Sciatic nerve (tissue), 1 donor: ENCODE data around the gene RPLP1. TPM values are rescaled to one million over a fixed set of nuclear protein-coding genes. Genes with fewer than 3 reads are reported as not detected.

Experiments used
- total RNA-seq: library from RNA; stranded (reverse); fragmentation: NEBNext Ultra II Directional; extraction: Animal tissue kit (Norgen Biotek cat#: 25700); gene quantifications from one replicate; pipeline ENCODE4 v1.2.1, GENCODE V29; 2021
- donor health status: DM: no; HTN: no; CAD: no.

Gene RPLP1
- total RNA-seq, 1 donor from 2014 or later, result 1,014 TPM

Other genes with a start within 250 kb of the RPLP1 start
- 6.5 TPM for gene PAQR5, start 153.9 kb upstream of the RPLP1 start, total RNA-seq
- gene KIF23, start 38.5 kb upstream of the RPLP1 start, total RNA-seq, result 11.8 TPM